Endothelial cell (in vitro differentiated cells): Measurements from ENCODE around the gene GALNT6. TPM values are rescaled to one million over a fixed set of nuclear protein-coding genes. Genes with fewer than 3 reads are reported as not detected.

Experiments used
- DNase-seq: peaks from one replicate; pipeline ENCODE4 v3.0.0; 2021; ENCODE audit warnings: low spot score
- H3K27ac Mint-ChIP-seq: one replicate; pipeline ENCODE4 v1.8.0; 2021; ENCODE audit warnings: mixed read lengths, inconsistent platforms; ENCODE audit not compliant: unreplicated experiment
- H3K27me3 Mint-ChIP-seq: one replicate; pipeline ENCODE4 v1.8.0; 2021; ENCODE audit warnings: mild to moderate bottlenecking, moderate library complexity, mixed read lengths, inconsistent platforms; ENCODE audit not compliant: unreplicated experiment
- H3K36me3 Mint-ChIP-seq: one replicate; pipeline ENCODE4 v1.8.0; 2021; ENCODE audit warnings: mild to moderate bottlenecking, low read depth, mixed read lengths, inconsistent platforms; ENCODE audit not compliant: unreplicated experiment
- H3K4me1 Mint-ChIP-seq: one replicate; pipeline ENCODE4 v1.8.0; 2021; ENCODE audit warnings: mild to moderate bottlenecking, mixed read lengths, inconsistent platforms; ENCODE audit not compliant: unreplicated experiment
- H3K4me3 Mint-ChIP-seq: one replicate; pipeline ENCODE4 v1.8.0; 2021; ENCODE audit warnings: mild to moderate bottlenecking, mixed read lengths, inconsistent platforms; ENCODE audit not compliant: unreplicated experiment
- H3K9me3 Mint-ChIP-seq: one replicate; pipeline ENCODE4 v1.8.0; 2021; ENCODE audit warnings: mixed read lengths, inconsistent platforms; ENCODE audit not compliant: unreplicated experiment
- total RNA-seq: library from RNA; stranded (reverse); fragmentation: NEBNext Ultra II Directional; extraction: Animal tissue kit (Norgen Biotek cat#: 25700); gene quantifications from one replicate; pipeline ENCODE4 v1.2.1, GENCODE V29; 2021; ENCODE audit not compliant: unreplicated experiment
- TF ChIP-seq, protein P1 (sequence below): fragments of 200-600 bp; sonication (generic); IDR thresholded peaks from one replicate; pipeline ENCODE4 v1.5.0; 2021; ENCODE audit warnings: antibody characterized with exemption; ENCODE audit not compliant: unreplicated experiment

GALNT6 gene
- total RNA-seq, 1 donor from 2014 or later = 12.5 TPM

DNA sequence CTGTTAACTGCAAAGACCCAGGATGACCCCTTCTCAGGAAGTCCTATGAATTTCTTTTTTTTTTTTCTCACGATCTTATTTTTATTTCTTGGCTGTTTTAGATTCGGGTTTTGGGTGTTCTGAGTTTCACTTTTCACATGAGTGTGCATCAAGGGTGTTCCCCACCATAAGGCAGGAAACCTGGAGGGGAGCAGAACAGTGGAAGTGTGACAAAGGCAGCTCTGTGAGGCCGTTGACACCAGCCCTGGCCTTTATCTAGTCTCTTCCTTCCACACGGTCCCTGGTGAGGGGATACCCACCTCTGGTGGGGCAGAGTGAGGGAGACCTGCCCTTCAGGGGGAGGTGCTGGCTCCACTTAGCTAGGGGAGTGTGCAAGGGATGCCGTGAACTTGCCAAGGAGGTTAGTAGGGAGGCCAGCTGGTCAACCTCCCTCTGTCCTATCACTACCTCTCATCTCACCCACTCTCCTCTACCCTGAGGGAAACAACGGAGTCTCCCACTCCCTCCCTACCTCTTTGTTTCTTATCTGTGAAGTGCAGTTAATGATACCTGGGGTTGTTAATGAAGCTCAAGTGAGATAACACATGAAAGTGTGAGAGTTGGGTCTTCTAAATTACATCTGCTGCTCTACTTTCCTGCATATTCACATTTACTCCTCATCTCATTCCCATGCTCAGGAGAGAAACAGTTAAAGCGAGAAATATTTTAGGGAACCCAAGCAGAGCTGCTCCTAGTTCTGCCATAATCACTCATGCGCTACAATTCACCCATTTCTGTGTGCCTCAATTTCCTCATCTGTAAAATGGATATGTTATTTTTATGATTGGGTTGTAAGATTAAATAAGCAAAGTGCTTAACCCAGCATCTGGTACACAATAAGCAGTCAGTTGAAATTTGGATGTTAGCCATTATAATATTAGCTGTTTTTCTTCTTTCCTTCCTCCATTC, 4.4 kb upstream of the GALNT6 start:
- H3K4me1 Mint-ChIP-seq = peaks cover 44% of the 10 kb centered on the region
- H3K36me3 Mint-ChIP-seq = peaks cover 3% of the 10 kb centered on the region
- H3K9me3 Mint-ChIP-seq = no peaks in the 10 kb centered on the region
- no peak overlapping the region for H3K4me3 Mint-ChIP-seq
- TF ChIP-seq, protein P1, sequence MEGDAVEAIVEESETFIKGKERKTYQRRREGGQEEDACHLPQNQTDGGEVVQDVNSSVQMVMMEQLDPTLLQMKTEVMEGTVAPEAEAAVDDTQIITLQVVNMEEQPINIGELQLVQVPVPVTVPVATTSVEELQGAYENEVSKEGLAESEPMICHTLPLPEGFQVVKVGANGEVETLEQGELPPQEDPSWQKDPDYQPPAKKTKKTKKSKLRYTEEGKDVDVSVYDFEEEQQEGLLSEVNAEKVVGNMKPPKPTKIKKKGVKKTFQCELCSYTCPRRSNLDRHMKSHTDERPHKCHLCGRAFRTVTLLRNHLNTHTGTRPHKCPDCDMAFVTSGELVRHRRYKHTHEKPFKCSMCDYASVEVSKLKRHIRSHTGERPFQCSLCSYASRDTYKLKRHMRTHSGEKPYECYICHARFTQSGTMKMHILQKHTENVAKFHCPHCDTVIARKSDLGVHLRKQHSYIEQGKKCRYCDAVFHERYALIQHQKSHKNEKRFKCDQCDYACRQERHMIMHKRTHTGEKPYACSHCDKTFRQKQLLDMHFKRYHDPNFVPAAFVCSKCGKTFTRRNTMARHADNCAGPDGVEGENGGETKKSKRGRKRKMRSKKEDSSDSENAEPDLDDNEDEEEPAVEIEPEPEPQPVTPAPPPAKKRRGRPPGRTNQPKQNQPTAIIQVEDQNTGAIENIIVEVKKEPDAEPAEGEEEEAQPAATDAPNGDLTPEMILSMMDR = no peak
- H3K27ac Mint-ChIP-seq = no peak overlapping the region
- H3K27me3 Mint-ChIP-seq = peaks cover 6% of the 10 kb centered on the region
- DNase-seq = no peak

DNA sequence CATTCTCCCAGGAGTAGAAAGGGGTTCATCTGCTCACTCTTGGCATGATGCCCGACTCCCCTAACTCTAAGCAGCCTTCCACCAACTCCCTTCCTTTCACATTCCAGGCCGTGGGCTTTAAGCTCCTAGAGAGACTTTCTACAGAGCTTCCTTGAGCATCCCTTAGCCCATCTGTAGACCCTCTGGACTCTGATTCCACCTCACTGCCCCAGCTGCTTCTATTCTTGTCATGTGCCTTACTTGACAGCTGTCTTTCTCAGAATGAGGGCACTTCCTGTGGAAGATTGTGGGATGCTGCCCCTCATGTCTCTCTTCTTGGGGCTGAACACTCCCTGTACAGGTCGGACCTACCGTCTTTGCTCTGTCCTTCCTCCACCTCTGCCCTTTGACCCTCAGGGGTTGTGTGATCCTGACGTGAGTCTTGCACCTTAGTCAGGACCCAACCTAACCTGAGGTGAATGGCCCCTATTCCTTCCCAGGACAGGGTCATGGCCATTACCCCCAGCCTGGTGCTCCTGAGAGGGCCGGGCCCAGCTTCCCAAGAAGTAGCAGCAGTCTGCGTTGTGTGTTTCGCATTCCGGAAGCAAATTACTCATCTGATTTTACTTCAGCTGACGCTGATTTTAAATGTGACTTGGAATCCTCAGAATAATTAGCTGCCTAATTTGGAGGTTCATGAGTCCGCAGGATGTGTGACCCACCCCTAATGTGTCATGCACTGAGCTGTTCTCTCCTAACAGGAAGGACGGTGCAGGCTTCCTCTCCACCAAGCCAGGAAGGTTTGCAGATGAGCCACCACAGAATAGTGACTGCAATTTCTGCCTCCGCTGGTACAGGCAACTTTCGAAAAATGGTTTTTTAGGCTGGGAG, 2.7 kb upstream of the GALNT6 start:
- H3K9me3 Mint-ChIP-seq = no peaks in the 10 kb centered on the region
- TF ChIP-seq, protein P1 = no peak
- peaks cover 45% of the 10 kb centered on the region for H3K4me1 Mint-ChIP-seq
- DNase-seq = no peak
- peaks cover 9% of the 10 kb centered on the region for H3K36me3 Mint-ChIP-seq
- peak overlapping the region; percentile 93 for H3K4me3 Mint-ChIP-seq
- H3K27me3 Mint-ChIP-seq = peaks cover 9% of the 10 kb centered on the region
- peak overlapping the region; percentile 78 for H3K27ac Mint-ChIP-seq

DNA sequence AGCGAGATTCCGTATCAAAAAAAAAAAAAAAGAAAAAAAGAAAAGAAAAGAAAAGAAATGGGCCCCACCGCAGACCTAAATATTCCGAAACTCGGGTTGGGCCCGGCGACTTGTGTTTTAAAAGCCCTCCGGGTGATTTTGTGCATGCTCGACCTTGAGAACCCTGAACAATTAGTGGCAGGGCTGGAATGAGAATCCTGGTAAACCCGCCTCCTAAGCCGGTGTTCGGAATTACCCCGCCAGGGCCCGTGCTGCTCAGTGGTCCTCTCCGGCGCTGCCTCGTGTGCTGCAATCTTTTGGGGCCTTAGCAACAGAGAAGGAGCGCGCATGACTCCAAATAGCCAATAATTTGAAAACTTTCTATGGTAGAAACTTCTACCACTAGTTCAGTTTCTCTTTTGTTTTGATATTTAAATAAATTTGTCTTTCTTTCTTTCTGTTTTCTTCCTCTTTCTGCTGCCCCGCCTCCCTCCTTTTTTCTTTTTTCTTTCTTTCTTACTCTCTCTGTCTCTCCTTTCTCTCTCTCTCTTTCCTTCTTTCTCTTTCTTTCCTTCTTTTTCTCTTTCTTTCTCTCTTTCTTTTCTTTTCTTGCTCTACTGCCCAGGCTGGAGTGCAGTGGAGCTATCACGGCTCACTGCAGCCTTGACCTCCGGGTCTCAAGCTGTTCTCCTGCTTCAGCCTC, 1.5 kb upstream of the GALNT6 start:
- peaks cover 9% of the 10 kb centered on the region for H3K36me3 Mint-ChIP-seq

DNA sequence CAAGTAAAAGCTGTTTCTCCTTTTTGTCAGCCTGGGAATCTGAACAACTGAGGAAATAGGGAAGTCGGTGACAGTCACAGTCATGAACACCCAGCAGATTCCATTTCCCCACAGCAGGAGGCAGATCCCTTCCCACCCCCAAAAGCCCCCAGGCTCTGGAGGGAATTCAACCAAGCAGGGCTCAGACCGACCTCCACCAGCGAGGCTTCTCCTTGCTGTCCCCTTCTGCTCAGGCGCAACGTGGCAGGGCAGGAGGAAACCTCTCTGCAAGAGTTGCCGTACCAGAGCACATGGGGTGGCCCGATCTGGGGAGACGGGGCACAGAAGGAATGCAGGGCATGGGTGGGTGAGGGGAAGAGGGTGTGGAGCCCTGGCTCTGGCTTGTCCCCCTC, 319 bp downstream of the GALNT6 start:
- peak overlapping the region; percentile 91 for H3K4me3 Mint-ChIP-seq
- H3K9me3 Mint-ChIP-seq = no peaks in the 10 kb centered on the region
- TF ChIP-seq, protein P1 = no peak
- H3K27ac Mint-ChIP-seq = no peak overlapping the region
- peaks cover 13% of the 10 kb centered on the region for H3K27me3 Mint-ChIP-seq
- peaks cover 71% of the 10 kb centered on the region for H3K4me1 Mint-ChIP-seq
- peak; percentile 44 for DNase-seq
- peaks cover 9% of the 10 kb centered on the region for H3K36me3 Mint-ChIP-seq

More for the DNA sequence above, 1.5 kb upstream of the GALNT6 start:
- H3K9me3 Mint-ChIP-seq = no peaks in the 10 kb centered on the region
- peaks cover 9% of the 10 kb centered on the region for H3K27me3 Mint-ChIP-seq
- no peak for DNase-seq
- TF ChIP-seq, protein P1 = no peak
- H3K4me3 Mint-ChIP-seq = peak overlapping the region; percentile 93
- H3K27ac Mint-ChIP-seq = no peak overlapping the region
- peaks cover 57% of the 10 kb centered on the region for H3K4me1 Mint-ChIP-seq
